ENCODE measurements around the gene RPS18. TPM values are rescaled to one million over a fixed set of nuclear protein-coding genes. Genes with fewer than 3 reads are reported as not detected.

The RPS18 gene
- total RNA-seq, 1 experiment from 2014 or later, result 3,216 TPM

DNA sequence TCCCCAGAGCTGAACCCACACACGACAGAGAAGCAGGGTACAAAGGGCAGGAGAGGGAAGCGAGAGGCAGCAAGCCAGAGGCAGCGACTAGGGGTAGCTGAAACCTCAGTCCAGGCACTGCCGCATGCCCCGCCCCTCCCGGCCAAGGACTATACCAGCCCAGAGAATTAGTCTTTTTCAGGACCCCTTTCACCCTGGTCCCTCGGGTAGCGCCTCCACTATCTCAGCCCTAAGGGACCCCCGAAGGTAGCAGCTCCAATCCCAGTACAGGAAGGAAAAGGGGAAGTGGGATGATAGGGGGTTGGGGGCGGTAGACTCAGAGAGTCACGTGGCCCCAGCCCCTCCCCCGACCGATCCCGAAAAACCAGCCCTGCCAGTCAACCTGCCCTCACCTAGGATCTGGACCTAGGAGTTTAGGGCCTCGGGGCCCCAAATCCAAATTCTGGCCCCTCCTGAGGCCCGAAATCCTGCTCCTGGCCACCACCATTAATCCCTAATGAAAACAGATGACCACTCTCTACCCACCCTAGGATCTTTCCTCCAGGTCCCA, 25.6 kb downstream of the RPS18 start:
- Histone ChIP-seq H3K27me3 (ENCODE audit: insufficient read depth, low read length) (no peaks in the 10 kb centered on the region), H2BK5ac (ENCODE audit: insufficient read length, low read length) (no peak overlapping the region), H3K56ac (ENCODE audit: insufficient read length, low read depth, low read length) (no peak overlapping the region), H3K9ac (ENCODE audit: extremely low read depth, insufficient read length, low read length) (peak overlapping the region; percentile 34), H2BK12ac (ENCODE audit: insufficient read length, low read depth, low read length) (no peak overlapping the region), H3K4me2 (ENCODE audit: insufficient read depth, insufficient read length, low read length) (peak overlapping the region; percentile 90), H3K18ac (ENCODE audit: insufficient read length, low read depth, low read length) (peak overlapping the region; percentile 78), H4K20me1 (ENCODE audit: control insufficient read depth, insufficient read depth, insufficient read length) (no peaks in the 10 kb centered on the region), H2BK15ac (ENCODE audit: low read depth, low read length) (no peak overlapping the region), H3K23ac (ENCODE audit: insufficient read length, low read depth, low read length) (no peak overlapping the region), H2AFZ (ENCODE audit: low read length) (peak overlapping the region; percentile 85), H3K9me3 (ENCODE audit: control insufficient read depth, low read depth, low read length) (no peaks in the 10 kb centered on the region), H3K23me2 (ENCODE audit: insufficient read length, low read depth, low read length, poor library complexity, severe bottlenecking) (peaks cover 22% of the 10 kb centered on the region), H2BK20ac (ENCODE audit: low read depth, low read length, poor library complexity, severe bottlenecking) (no peak overlapping the region), H4K91ac (ENCODE audit: insufficient read length, low read depth, low read length) (no peak overlapping the region), H4K8ac (replicated peaks; ENCODE audit: insufficient read length, low read depth, low read length) (no peak overlapping the region), H3K27ac (ENCODE audit: insufficient read length, low read depth, low read length) (no peak overlapping the region), H3K14ac (ENCODE audit: insufficient read depth, low read length) (peak overlapping the region; percentile 75; the same call in 1 of the 2 replicates), H3K4me1 (ENCODE audit: insufficient read depth, low read length) (no peaks in the 10 kb centered on the region), H2BK120ac (ENCODE audit: low read depth, low read length, poor library complexity, severe bottlenecking) (no peak overlapping the region), H4K5ac (ENCODE audit: insufficient read length, low read depth, low read length) (no peak overlapping the region), H3K4ac (ENCODE audit: low read depth, low read length) (no peak overlapping the region), H2AK5ac (ENCODE audit: insufficient read length, low read length) (no peak overlapping the region), H3T11ph (ENCODE audit: low read length) (no peak overlapping the region), H3K79me1 (ENCODE audit: insufficient read depth, low read depth, low read length, poor library complexity, severe bottlenecking) (no peaks in the 10 kb centered on the region), H3K79me2 (ENCODE audit: insufficient read depth, low read length) (peaks cover 3% of the 10 kb centered on the region; the same call in 1 of the 2 replicates)
- Mint-ChIP-seq H3K9me3 (no peaks in the 10 kb centered on the region), H3K36me3 (ENCODE audit: insufficient read depth in 1 of 3, low read depth in 3 of 3) (peaks cover 14 to 34% (median 32%) of the 10 kb centered on the region in 3 experiments), H3K4me1 (peaks cover 12 to 20% of the 10 kb centered on the region in 2 experiments), H3K27ac (peak overlapping the region; percentile 86 to 99 (median 96); a peak in 6 of 7 replicates), H3K27me3 (ENCODE audit: low read depth) (no peaks in the 10 kb centered on the region), H3K4me3 (peak overlapping the region; percentile 98 to 100)
- TF ChIP-seq, protein P1, sequence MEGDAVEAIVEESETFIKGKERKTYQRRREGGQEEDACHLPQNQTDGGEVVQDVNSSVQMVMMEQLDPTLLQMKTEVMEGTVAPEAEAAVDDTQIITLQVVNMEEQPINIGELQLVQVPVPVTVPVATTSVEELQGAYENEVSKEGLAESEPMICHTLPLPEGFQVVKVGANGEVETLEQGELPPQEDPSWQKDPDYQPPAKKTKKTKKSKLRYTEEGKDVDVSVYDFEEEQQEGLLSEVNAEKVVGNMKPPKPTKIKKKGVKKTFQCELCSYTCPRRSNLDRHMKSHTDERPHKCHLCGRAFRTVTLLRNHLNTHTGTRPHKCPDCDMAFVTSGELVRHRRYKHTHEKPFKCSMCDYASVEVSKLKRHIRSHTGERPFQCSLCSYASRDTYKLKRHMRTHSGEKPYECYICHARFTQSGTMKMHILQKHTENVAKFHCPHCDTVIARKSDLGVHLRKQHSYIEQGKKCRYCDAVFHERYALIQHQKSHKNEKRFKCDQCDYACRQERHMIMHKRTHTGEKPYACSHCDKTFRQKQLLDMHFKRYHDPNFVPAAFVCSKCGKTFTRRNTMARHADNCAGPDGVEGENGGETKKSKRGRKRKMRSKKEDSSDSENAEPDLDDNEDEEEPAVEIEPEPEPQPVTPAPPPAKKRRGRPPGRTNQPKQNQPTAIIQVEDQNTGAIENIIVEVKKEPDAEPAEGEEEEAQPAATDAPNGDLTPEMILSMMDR (conservative IDR thresholded peaks at IDR 0.05), result no peak
- peak; percentile 88 for DNase-seq
- no CpG with 5 or more reads among the region's 16 CpGs for WGBS (ENCODE audit: extremely low coverage, insufficient read length, low lambda C conversion rate)

Measured in H9 (cell line).